Coronary artery (tissue), 2 donors: Measurements from ENCODE around the gene MBD5.

Experiments
- DNase-seq: peaks from one replicate; pipeline ENCODE4 v3.0.0-alpha.2; 2017; ENCODE audit warnings: low spot score
- H3K27ac ChIP-seq, 2 donors: fragments of 200-600 bp; sonication (generic); one replicate each; pipeline ENCODE4 v1.5.1; 2016 to 2019
- H3K4me3 ChIP-seq: fragments of 200-600 bp; sonication (generic); 2 replicates; pipeline ENCODE4 v1.5.1; 2016; ENCODE audit warnings: mild to moderate bottlenecking, moderate library complexity
- TF ChIP-seq, protein P1 (sequence below): fragments of 200-600 bp; sonication (generic); IDR thresholded peaks from one replicate; pipeline ENCODE4 v1.5.1; 2019; ENCODE audit warnings: antibody characterized with exemption

MBD5 gene

DNA sequence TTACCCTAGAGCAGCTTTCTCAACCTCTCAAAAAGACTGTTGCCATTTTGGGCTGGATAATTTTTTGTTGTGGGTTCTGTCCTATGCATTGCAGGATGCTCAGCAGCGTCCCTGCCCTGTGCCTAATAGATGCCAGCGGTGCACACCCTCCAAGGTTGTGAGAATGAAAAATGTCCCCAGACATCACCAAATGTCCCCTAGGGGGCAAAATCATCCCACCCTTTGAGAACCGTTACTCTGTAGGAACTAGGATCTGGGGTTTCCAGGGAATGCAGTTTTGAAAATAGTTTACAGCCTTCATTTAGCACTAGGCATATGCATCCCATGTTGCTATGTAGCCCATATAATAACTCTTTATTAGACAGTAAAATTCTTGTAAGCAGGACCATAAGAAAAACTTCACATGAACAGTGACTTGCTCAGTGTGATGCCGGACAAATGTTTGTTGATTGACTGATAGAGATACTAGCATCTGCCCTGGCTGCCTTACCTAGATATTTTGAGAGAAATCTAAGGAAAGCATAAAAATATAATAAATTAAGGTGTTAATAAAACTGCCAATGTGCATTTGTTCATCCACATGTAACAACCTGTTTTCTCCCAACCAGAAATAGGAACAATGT lies 544.5 kb downstream of the MBD5 start:
- peak; percentile 16 for DNase-seq
- H3K4me3 ChIP-seq: no peak overlapping the region
- H3K27ac ChIP-seq: no peak overlapping the region
- TF ChIP-seq, protein P1, sequence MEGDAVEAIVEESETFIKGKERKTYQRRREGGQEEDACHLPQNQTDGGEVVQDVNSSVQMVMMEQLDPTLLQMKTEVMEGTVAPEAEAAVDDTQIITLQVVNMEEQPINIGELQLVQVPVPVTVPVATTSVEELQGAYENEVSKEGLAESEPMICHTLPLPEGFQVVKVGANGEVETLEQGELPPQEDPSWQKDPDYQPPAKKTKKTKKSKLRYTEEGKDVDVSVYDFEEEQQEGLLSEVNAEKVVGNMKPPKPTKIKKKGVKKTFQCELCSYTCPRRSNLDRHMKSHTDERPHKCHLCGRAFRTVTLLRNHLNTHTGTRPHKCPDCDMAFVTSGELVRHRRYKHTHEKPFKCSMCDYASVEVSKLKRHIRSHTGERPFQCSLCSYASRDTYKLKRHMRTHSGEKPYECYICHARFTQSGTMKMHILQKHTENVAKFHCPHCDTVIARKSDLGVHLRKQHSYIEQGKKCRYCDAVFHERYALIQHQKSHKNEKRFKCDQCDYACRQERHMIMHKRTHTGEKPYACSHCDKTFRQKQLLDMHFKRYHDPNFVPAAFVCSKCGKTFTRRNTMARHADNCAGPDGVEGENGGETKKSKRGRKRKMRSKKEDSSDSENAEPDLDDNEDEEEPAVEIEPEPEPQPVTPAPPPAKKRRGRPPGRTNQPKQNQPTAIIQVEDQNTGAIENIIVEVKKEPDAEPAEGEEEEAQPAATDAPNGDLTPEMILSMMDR: peak; percentile 18
